Loucy (cell line): ENCODE results near the gene LAMA4.

Source experiments
- H2AFZ ChIP-seq: fragments of 200-600 bp; sonication (generic); 2 replicates; pipeline ENCODE4 v1.6.0; 2016; ENCODE audit warnings: antibody characterized with exemption, mild to moderate bottlenecking, low read length, moderate library complexity
- H3F3A ChIP-seq: fragments of 200-600 bp; 2 replicates; pipeline ENCODE4 v1.6.0; 2016; ENCODE audit warnings: antibody characterized with exemption, low read depth, mild to moderate bottlenecking
- H3K27me3 ChIP-seq: fragments of 200-600 bp; sonication (generic); 2 replicates; pipeline ENCODE4 v1.6.1; 2014; ENCODE audit warnings: low read length, mild to moderate bottlenecking; ENCODE audit not compliant: insufficient read depth, poor library complexity, severe bottlenecking
- H3K36me3 ChIP-seq: fragments of 200-600 bp; sonication (generic); 2 replicates; pipeline ENCODE4 v1.6.1; 2016; ENCODE audit warnings: low read length; ENCODE audit not compliant: insufficient read depth
- H3K4me1 ChIP-seq: fragments of 200-600 bp; sonication (generic); 2 replicates; pipeline ENCODE4 v1.5.1; 2014; ENCODE audit warnings: low read length, mild to moderate bottlenecking; ENCODE audit not compliant: insufficient read depth, poor library complexity, severe bottlenecking
- H3K4me2 ChIP-seq: fragments of 200-600 bp; sonication (generic); 2 replicates; pipeline ENCODE4 v1.6.0; 2014; ENCODE audit warnings: antibody characterized with exemption, low read length, low read depth, mild to moderate bottlenecking; ENCODE audit not compliant: poor library complexity, severe bottlenecking
- H3K4me3 ChIP-seq: fragments of 200-600 bp; sonication (generic); 2 replicates; pipeline ENCODE4 v1.5.1; 2014; ENCODE audit warnings: low read length, mild to moderate bottlenecking, mixed read lengths; ENCODE audit not compliant: poor library complexity, severe bottlenecking
- H3K79me2 ChIP-seq: fragments of 200-600 bp; sonication (generic); 2 replicates; pipeline ENCODE4 v1.6.1; 2014; ENCODE audit warnings: low read length; ENCODE audit not compliant: insufficient read depth
- H3K9ac ChIP-seq: fragments of 200-600 bp; sonication (generic); 2 replicates; pipeline ENCODE4 v1.6.0; 2014; ENCODE audit warnings: mild to moderate bottlenecking, low read depth, low read length, moderate library complexity; ENCODE audit not compliant: poor library complexity, severe bottlenecking
- H3K9me2 ChIP-seq: fragments of 200-600 bp; sonication (generic); replicated peaks from 2 replicates; pipeline ENCODE4 v1.6.1; 2016; ENCODE audit warnings: low read depth, low read length, mixed read lengths
- H3K9me3 ChIP-seq: fragments of 200-600 bp; sonication (generic); 2 replicates; pipeline ENCODE4 v1.6.1; 2014; ENCODE audit warnings: mild to moderate bottlenecking, antibody characterized with exemption, low read length, low read depth; ENCODE audit not compliant: insufficient read depth
- H4K20me1 ChIP-seq: fragments of 200-600 bp; sonication (generic); 2 replicates; pipeline ENCODE4 v1.6.0; 2014; ENCODE audit warnings: antibody characterized with exemption, low read length, mild to moderate bottlenecking; ENCODE audit not compliant: insufficient read depth, poor library complexity, severe bottlenecking
- CTCF ChIP-seq: fragments of 200-600 bp; sonication (generic); conservative IDR thresholded peaks from 2 replicates; pipeline ENCODE4 v1.5.1; 2014; ENCODE audit warnings: mild to moderate bottlenecking, antibody characterized with exemption, low read length
- EZH2phosphoT487 ChIP-seq: fragments of 200-600 bp; IDR thresholded peaks from 2 replicates; pipeline ENCODE4 v1.6.1; 2018; ENCODE audit warnings: antibody characterized with exemption, mild to moderate bottlenecking, moderate library complexity, borderline replicate concordance

The LAMA4 gene

GRCh38 chr6:112087916-112088315 lies 166.5 kb downstream of the LAMA4 start:
- peak overlapping the region; percentile 86 for H3K4me2 ChIP-seq
- H3K79me2 ChIP-seq = peaks cover 5% of the 10 kb centered on the region; the same call in 1 of the 2 replicates
- TF ChIP-seq CTCF = no peak
- no peak for TF ChIP-seq EZH2phosphoT487
- no peaks in the 10 kb centered on the region for H3F3A ChIP-seq
- H3K9me3 ChIP-seq = no peaks in the 10 kb centered on the region
- H3K4me3 ChIP-seq = peak overlapping the region; percentile 90
- no peaks in the 10 kb centered on the region for H3K9me2 ChIP-seq
- H2AFZ ChIP-seq = peak overlapping the region; percentile 99
- H3K4me1 ChIP-seq = peaks cover 11% of the 10 kb centered on the region
- peaks cover 4% of the 10 kb centered on the region for H4K20me1 ChIP-seq
- no peaks in the 10 kb centered on the region for H3K27me3 ChIP-seq
- no peaks in the 10 kb centered on the region for H3K36me3 ChIP-seq
- peak overlapping the region; percentile 74 for H3K9ac ChIP-seq

- Histone ChIP-seq H3K9me3 (no peaks in the 10 kb centered on the region), H4K20me1 (peaks cover 4% of the 10 kb centered on the region), H3K4me1 (peaks cover 11% of the 10 kb centered on the region), H3F3A (no peaks in the 10 kb centered on the region), H3K4me2 (peak within 1 kb of the TSS; percentile 90), H3K36me3 (no peaks in the 10 kb centered on the region), H3K27me3 (no peaks in the 10 kb centered on the region), H2AFZ (peak within 1 kb of the TSS; percentile 99), H3K79me2 (peaks cover 5% of the 10 kb centered on the region; the same call in 1 of the 2 replicates), H3K4me3 (peak within 1 kb of the TSS; percentile 90), H3K9ac (peak within 1 kb of the TSS; percentile 74), H3K9me2 (no peaks in the 10 kb centered on the region)
- TF ChIP-seq EZH2phosphoT487 = no peak
- no peak for TF ChIP-seq CTCF
Measured at GRCh38 chr6:112087136-112087911, 167.0 kb downstream of the LAMA4 start, which contains the start of the genes FAM229B and TUBE1. FAM229B (plus strand) TSS chr6:112087591; CDS start chr6:112099284, 11,693 bp downstream. TUBE1 (minus strand) TSS chr6:112087482; CDS start chr6:112087434, 48 bp downstream.

- Histone ChIP-seq H3K9me3 (no peaks in the 10 kb centered on the region), H3K27me3 (no peaks in the 10 kb centered on the region), H3K9me2 (no peaks in the 10 kb centered on the region), H2AFZ (peak overlapping the region; percentile 99), H3K79me2 (peaks cover 5% of the 10 kb centered on the region; the same call in 1 of the 2 replicates), H3K4me1 (peaks cover 11% of the 10 kb centered on the region), H3K9ac (peak overlapping the region; percentile 74), H3K36me3 (no peaks in the 10 kb centered on the region), H3K4me3 (peak overlapping the region; percentile 90), H3K4me2 (peak overlapping the region; percentile 90), H4K20me1 (peaks cover 4% of the 10 kb centered on the region), H3F3A (no peaks in the 10 kb centered on the region)
- TF ChIP-seq EZH2phosphoT487 (no peak), CTCF (peak; percentile 51)
Measured at GRCh38 chr6:112086744-112087135, 167.6 kb downstream of the LAMA4 start.
